Uterus (tissue), 4 donors: ENCODE data around the gene SLC15A5. TPM values are rescaled to one million over a fixed set of nuclear protein-coding genes. Genes with fewer than 3 reads are reported as not detected.

Experiments
- DNase-seq, 2 donors: peaks; one replicate each; pipeline ENCODE4 v3.0.0-alpha.2; 2019 to 2020
- H3K27ac ChIP-seq, 2 donors: fragments of 200-600 bp; sonication (generic); 1 replicate in 1 of 2; 2 replicates in 1 of 2; pipeline ENCODE4 v1.5.1; 2016 to 2018
- H3K27me3 ChIP-seq, 2 donors: fragments of 200-600 bp; sonication (generic); one replicate each; pipeline ENCODE4 v1.5.1; 2018 to 2019; ENCODE audit warnings: control low read depth in 1 of 2
- H3K36me3 ChIP-seq, 2 donors: fragments of 200-600 bp; sonication (generic); one replicate each; pipeline ENCODE4 v1.5.1; 2019; ENCODE audit warnings: control low read depth in 1 of 2
- H3K4me1 ChIP-seq, 2 donors: fragments of 200-600 bp; sonication (generic); one replicate each; pipeline ENCODE4 v1.5.1; 2018 to 2019; ENCODE audit warnings: control low read depth in 1 of 2
- H3K4me3 ChIP-seq, 2 donors: fragments of 200-600 bp; sonication (generic); 1 replicate in 1 of 2; 2 replicates in 1 of 2; pipeline ENCODE4 v1.5.1; 2018 to 2019; ENCODE audit warnings: mild to moderate bottlenecking in 1 of 2
- H3K9me3 ChIP-seq, 2 donors: fragments of 200-600 bp; sonication (generic); one replicate each; pipeline ENCODE4 v1.5.1; 2019; ENCODE audit warnings: control low read depth in 1 of 2
- CTCF ChIP-seq, 4 experiments: fragments of 200-600 bp in 2 of 4; fragments of 450-650 bp in 2 of 4; sonication (generic) in 2 of 4; IDR thresholded peaks; one replicate each; pipeline ENCODE4 v1.5.1; 2016 to 2019; ENCODE audit warnings: antibody characterized with exemption in 4 of 4, mild to moderate bottlenecking in 2 of 4, moderate library complexity in 1 of 4
- POLR2A ChIP-seq, 2 donors: fragments of 450-650 bp; IDR thresholded peaks; one replicate each; pipeline ENCODE4 v1.6.1; 2016; ENCODE audit warnings: antibody characterized with exemption in 2 of 2, mild to moderate bottlenecking in 1 of 2, moderate library complexity in 1 of 2
- intact Hi-C: fragments of 100-400 bp; cut with DNase I; formaldehyde crosslinking; loops from one replicate; pipeline ENCODE4 v1.15.1; 2023; ENCODE audit warnings: low total_unique reads
- total RNA-seq, 4 donors: library from RNA; depleted of rRNA in 3 of 4; stranded (reverse); fragments of >200 nt in 3 of 4; gene quantifications; one replicate each; pipeline versions ENCODE4 v1.1.0 to v1.2.4, GENCODE V29; 2014 to 2023
- donor health status: DM: yes; HTN: yes; CAD: no.

Gene SLC15A5
- total RNA-seq, 4 donors from 2014 or later = not detected

GRCh38 chr12:16220120-16220519 is 57.4 kb downstream of the SLC15A5 start:
- Histone ChIP-seq H3K4me3 (no peak overlapping the region), H3K36me3 (no peaks in the 10 kb centered on the region), H3K4me1 (no peaks in the 10 kb centered on the region), H3K9me3 (no peaks in the 10 kb centered on the region), H3K27me3 (no peaks in the 10 kb centered on the region), H3K27ac (no peak overlapping the region)
- no peak for TF ChIP-seq CTCF (IDR thresholded peaks at IDR 0.05)
- no peak for TF ChIP-seq POLR2A (IDR thresholded peaks at IDR 0.05)
- DNase-seq = no peak
- intact Hi-C loops = no loop called here

GRCh38 chr12:16218934-16219751 is 58.3 kb downstream of the SLC15A5 start:
- Histone ChIP-seq H3K4me3 (no peak overlapping the region), H3K27ac (no peak overlapping the region), H3K4me1 (no peaks in the 10 kb centered on the region), H3K36me3 (no peaks in the 10 kb centered on the region), H3K9me3 (no peaks in the 10 kb centered on the region), H3K27me3 (no peaks in the 10 kb centered on the region)
- TF ChIP-seq CTCF (IDR thresholded peaks at IDR 0.05) (no peak), POLR2A (IDR thresholded peaks at IDR 0.05) (no peak)
- intact Hi-C loops = no loop called here
- DNase-seq = no peak

GRCh38 chr12:16218234-16218633 is 59.3 kb downstream of the SLC15A5 start:
- intact Hi-C loops = no loop called here
- no peak for DNase-seq
- Histone ChIP-seq H3K27me3 (no peaks in the 10 kb centered on the region), H3K4me3 (no peak overlapping the region), H3K4me1 (no peaks in the 10 kb centered on the region), H3K27ac (no peak overlapping the region), H3K36me3 (no peaks in the 10 kb centered on the region), H3K9me3 (no peaks in the 10 kb centered on the region)
- TF ChIP-seq CTCF (IDR thresholded peaks at IDR 0.05) (no peak), POLR2A (IDR thresholded peaks at IDR 0.05) (no peak)

GRCh38 chr12:16211731-16212130 is 65.8 kb downstream of the SLC15A5 start:
- Histone ChIP-seq H3K9me3 (no peaks in the 10 kb centered on the region), H3K4me1 (no peaks in the 10 kb centered on the region), H3K36me3 (no peaks in the 10 kb centered on the region), H3K27me3 (no peaks in the 10 kb centered on the region), H3K27ac (no peak overlapping the region), H3K4me3 (no peak overlapping the region)
- no peak for DNase-seq
- intact Hi-C loops = no loop called here
- TF ChIP-seq CTCF (IDR thresholded peaks at IDR 0.05) = no peak
- no peak for TF ChIP-seq POLR2A (IDR thresholded peaks at IDR 0.05)

GRCh38 chr12:16198884-16199283 is 78.6 kb downstream of the SLC15A5 start:
- H3K4me3 ChIP-seq = no peak overlapping the region
- H3K36me3 ChIP-seq = no peaks in the 10 kb centered on the region
- H3K27me3 ChIP-seq = no peaks in the 10 kb centered on the region
- TF ChIP-seq POLR2A (IDR thresholded peaks at IDR 0.05) (no peak), CTCF (IDR thresholded peaks at IDR 0.05) (no peak)
- no peaks in the 10 kb centered on the region for H3K4me1 ChIP-seq
- intact Hi-C loops = no loop called here
- no peaks in the 10 kb centered on the region for H3K9me3 ChIP-seq
- DNase-seq = no peak
- no peak overlapping the region for H3K27ac ChIP-seq
